ENCODE results near the gene UNC5B. TPM values are rescaled to one million over a fixed set of nuclear protein-coding genes. Genes with fewer than 3 reads are reported as not detected.

Gene UNC5B
- total RNA-seq, 1 donor from 2014 or later = not detected

GRCh38 chr10:71281646-71282322, 69.4 kb downstream of the UNC5B start:
- Mint-ChIP-seq H3K9me3 (no peaks in the 10 kb centered on the region), H3K27me3 (peaks cover 2% of the 10 kb centered on the region), H3K4me1 (no peaks in the 10 kb centered on the region), H3K27ac (no peak overlapping the region), H3K4me3 (no peak overlapping the region), H3K36me3 (ENCODE audit: low read depth) (no peaks in the 10 kb centered on the region)
- CTCF ChIA-PET = interaction anchor here (0.9 to 1.0 kb wide), 2 partner anchors 73 to 705 kb away, joined by 3 read pairs; no protein-coding TSS in a partner anchor
- TF ChIP-seq, protein P1, sequence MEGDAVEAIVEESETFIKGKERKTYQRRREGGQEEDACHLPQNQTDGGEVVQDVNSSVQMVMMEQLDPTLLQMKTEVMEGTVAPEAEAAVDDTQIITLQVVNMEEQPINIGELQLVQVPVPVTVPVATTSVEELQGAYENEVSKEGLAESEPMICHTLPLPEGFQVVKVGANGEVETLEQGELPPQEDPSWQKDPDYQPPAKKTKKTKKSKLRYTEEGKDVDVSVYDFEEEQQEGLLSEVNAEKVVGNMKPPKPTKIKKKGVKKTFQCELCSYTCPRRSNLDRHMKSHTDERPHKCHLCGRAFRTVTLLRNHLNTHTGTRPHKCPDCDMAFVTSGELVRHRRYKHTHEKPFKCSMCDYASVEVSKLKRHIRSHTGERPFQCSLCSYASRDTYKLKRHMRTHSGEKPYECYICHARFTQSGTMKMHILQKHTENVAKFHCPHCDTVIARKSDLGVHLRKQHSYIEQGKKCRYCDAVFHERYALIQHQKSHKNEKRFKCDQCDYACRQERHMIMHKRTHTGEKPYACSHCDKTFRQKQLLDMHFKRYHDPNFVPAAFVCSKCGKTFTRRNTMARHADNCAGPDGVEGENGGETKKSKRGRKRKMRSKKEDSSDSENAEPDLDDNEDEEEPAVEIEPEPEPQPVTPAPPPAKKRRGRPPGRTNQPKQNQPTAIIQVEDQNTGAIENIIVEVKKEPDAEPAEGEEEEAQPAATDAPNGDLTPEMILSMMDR (IDR thresholded peaks at IDR 0.05) = no peak
- DNase-seq (no peak), ATAC-seq (ENCODE audit: low read depth) (no peak)
- intact Hi-C loops (cut with micrococcal nuclease) = no loop called here
- POLR2A ChIA-PET = no interaction called here

GRCh38 chr10:71282323-71282680, 69.9 kb downstream of the UNC5B start:
- TF ChIP-seq, protein P1 (IDR thresholded peaks at IDR 0.05) = no peak
- ChIA-PET CTCF (interaction anchor here (1.0 to 1.1 kb wide), 2 partner anchors 74 to 379 kb away, joined by 3 read pairs; no protein-coding TSS in a partner anchor), POLR2A (no interaction called here)
- Mint-ChIP-seq H3K4me1 (no peaks in the 10 kb centered on the region), H3K4me3 (no peak overlapping the region), H3K36me3 (ENCODE audit: low read depth) (no peaks in the 10 kb centered on the region), H3K9me3 (no peaks in the 10 kb centered on the region), H3K27me3 (peaks cover 2% of the 10 kb centered on the region), H3K27ac (no peak overlapping the region)
- DNase-seq (no peak), ATAC-seq (ENCODE audit: low read depth) (no peak)
- intact Hi-C loops (cut with micrococcal nuclease) = no loop called here

GRCh38 chr10:71283410-71283809, 71.0 kb downstream of the UNC5B start:
- H3K4me1 Mint-ChIP-seq = no peaks in the 10 kb centered on the region
- TF ChIP-seq, protein P1 (IDR thresholded peaks at IDR 0.05) = no peak
- no peak overlapping the region for H3K27ac Mint-ChIP-seq
- DNase-seq (no peak), ATAC-seq (ENCODE audit: low read depth) (no peak)
- intact Hi-C loops (cut with micrococcal nuclease) = no loop called here
- H3K9me3 Mint-ChIP-seq = no peaks in the 10 kb centered on the region
- H3K36me3 Mint-ChIP-seq (ENCODE audit: low read depth) = no peaks in the 10 kb centered on the region
- H3K4me3 Mint-ChIP-seq = no peak overlapping the region
- ChIA-PET POLR2A (no interaction called here), CTCF (interaction anchor here (1.1 to 1.4 kb wide), 2 partner anchors 358 to 380 kb away, joined by 3 read pairs; no protein-coding TSS in a partner anchor)
- peaks cover 2% of the 10 kb centered on the region for H3K27me3 Mint-ChIP-seq

GRCh38 chr10:71283876-71284275, 71.5 kb downstream of the UNC5B start:
- no peaks in the 10 kb centered on the region for H3K36me3 Mint-ChIP-seq (ENCODE audit: low read depth)
- TF ChIP-seq, protein P1 (IDR thresholded peaks at IDR 0.05) = no peak
- H3K27ac Mint-ChIP-seq = no peak overlapping the region
- H3K4me3 Mint-ChIP-seq = no peak overlapping the region
- DNase-seq (no peak), ATAC-seq (ENCODE audit: low read depth) (no peak)
- H3K9me3 Mint-ChIP-seq = no peaks in the 10 kb centered on the region
- H3K4me1 Mint-ChIP-seq = no peaks in the 10 kb centered on the region
- peaks cover 2% of the 10 kb centered on the region for H3K27me3 Mint-ChIP-seq
- ChIA-PET CTCF (interaction anchor here (1.0 to 1.4 kb wide), 2 partner anchors 358 to 380 kb away, joined by 3 read pairs; no protein-coding TSS in a partner anchor), POLR2A (no interaction called here)
- intact Hi-C loops (cut with micrococcal nuclease) = no loop called here

GRCh38 chr10:71284544-71285179, 72.3 kb downstream of the UNC5B start:
- TF ChIP-seq, protein P1 (IDR thresholded peaks at IDR 0.05) = no peak
- H3K27ac Mint-ChIP-seq = no peak overlapping the region
- no peak for ATAC-seq (ENCODE audit: low read depth)
- intact Hi-C loops (cut with micrococcal nuclease) = loop anchor here (1.0 to 5.0 kb wide), 2 partner anchors 359 to 732 kb away; no protein-coding TSS in a partner anchor
- H3K27me3 Mint-ChIP-seq = peaks cover 2% of the 10 kb centered on the region
- DNase-seq = no peak
- no peak overlapping the region for H3K4me3 Mint-ChIP-seq
- H3K36me3 Mint-ChIP-seq (ENCODE audit: low read depth) = no peaks in the 10 kb centered on the region
- CTCF ChIA-PET = interaction anchor here (1.0 to 1.5 kb wide), 3 partner anchors 9 to 381 kb away, joined by 3 to 4 read pairs (median 3); no protein-coding TSS in a partner anchor
- POLR2A ChIA-PET = interaction anchor here (0.9 kb wide), 1 partner anchor 9 kb away, joined by 3 read pairs; no protein-coding TSS in a partner anchor
- no peaks in the 10 kb centered on the region for H3K9me3 Mint-ChIP-seq
- H3K4me1 Mint-ChIP-seq = peaks cover 3% of the 10 kb centered on the region

All from activated B cell treated with CpG ODN at 0.5 μM for 24 hours (primary cell).